LHCN-M2 (cell line): ENCODE measurements around the gene TNFRSF9. TPM values are rescaled to one million over a fixed set of nuclear protein-coding genes. Genes with fewer than 3 reads are reported as not detected.

ENCODE experiments used
- DNase-seq: peaks from one replicate; pipeline ENCODE4 v3.0.0-alpha.2; 2012; ENCODE audit warnings: low read depth
- total RNA-seq: library from RNA; depleted of rRNA; stranded (reverse); fragments of >200 nt; gene quantifications from 2 replicates; pipeline ENCODE4 v1.2.3, GENCODE V29; 2014; rRNA removed

Gene TNFRSF9
- total RNA-seq, 1 experiment from 2014 or later: 0.06 TPM

DNA sequence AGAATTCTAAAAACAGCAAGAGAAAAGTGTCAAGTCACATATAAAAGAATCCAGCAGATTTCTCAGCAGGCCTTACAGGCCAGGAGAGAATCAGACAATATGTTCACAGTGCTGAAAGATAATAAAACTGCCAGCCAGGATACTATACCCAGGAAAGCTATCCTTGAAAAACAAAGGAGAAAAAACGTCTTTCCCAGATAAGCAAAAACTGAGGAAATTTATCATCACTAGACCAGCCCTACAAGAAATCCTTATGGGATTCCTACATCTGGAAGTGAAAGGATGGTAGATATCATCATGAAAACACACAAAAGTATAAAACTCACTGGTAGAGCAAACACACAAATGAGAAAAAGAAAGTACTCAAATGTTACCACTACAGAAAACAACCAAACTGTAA, 62.6 kb downstream of the TNFRSF9 start:
- no peak for DNase-seq

DNA sequence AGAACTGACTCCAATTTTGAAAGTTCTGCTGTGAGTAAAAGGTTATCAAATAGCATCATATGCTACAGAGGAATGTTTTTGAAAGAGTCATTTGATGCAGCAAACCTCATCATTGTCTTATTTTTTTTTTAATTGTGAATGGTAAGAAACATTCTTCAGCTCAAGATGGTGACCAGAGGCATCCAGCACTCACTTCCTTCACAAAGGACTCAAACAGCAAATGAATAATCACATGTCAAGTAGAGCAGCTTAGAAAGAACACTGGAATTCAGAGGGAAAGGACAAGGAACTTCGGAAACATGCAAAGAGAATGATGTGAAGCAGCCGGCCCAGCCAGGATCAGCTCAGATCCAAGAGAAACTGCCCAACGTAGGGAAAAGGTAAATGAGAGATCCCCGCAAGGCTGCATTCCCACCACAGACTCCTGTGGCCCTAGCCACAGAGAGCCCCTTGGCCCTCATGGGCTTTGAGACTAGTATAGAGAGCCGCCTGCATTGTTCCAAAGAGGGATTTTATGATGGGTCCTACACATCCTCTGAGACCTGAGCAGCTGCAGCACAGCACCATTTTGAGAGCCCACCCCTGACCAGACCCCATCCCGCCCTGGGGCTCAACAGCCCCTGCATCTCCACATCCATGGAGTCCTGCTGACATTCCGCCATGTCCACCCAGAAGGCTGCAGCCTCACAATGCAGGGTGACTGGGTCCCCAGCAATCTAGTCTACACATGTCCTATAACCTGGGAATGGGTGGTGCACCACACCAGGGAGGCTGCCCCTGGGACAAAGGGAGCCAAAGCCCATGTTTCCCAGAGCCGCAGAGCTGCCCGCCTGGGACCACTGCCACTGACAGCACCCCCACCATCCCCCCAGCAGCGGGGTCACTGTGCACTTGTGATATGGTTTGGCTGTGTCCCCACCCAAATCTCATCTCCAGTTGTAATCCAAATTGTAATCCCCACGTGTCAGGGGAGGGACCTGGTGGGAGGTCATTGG, 66.5 kb downstream of the TNFRSF9 start:
- DNase-seq: no peak

DNA sequence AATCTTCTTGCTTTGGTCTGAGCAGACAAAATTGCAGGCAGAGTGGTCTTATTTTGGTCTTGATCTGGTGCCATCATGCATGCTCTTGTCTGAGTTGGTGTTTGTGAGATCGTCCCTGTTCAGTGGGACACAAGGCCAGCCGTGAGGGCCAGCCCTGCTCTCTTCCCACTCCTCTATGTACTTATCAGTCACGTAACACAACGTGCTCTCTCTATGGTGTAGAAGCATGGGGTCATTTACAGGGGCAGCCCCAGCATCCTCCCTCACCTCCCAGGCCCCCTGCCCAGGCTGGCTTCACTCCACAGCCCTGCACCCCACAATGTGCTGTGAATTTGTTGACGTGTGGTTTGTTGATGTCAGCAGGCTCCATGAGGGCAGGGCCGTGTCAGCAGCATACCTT, 69.5 kb downstream of the TNFRSF9 start:
- DNase-seq: no peak

DNA sequence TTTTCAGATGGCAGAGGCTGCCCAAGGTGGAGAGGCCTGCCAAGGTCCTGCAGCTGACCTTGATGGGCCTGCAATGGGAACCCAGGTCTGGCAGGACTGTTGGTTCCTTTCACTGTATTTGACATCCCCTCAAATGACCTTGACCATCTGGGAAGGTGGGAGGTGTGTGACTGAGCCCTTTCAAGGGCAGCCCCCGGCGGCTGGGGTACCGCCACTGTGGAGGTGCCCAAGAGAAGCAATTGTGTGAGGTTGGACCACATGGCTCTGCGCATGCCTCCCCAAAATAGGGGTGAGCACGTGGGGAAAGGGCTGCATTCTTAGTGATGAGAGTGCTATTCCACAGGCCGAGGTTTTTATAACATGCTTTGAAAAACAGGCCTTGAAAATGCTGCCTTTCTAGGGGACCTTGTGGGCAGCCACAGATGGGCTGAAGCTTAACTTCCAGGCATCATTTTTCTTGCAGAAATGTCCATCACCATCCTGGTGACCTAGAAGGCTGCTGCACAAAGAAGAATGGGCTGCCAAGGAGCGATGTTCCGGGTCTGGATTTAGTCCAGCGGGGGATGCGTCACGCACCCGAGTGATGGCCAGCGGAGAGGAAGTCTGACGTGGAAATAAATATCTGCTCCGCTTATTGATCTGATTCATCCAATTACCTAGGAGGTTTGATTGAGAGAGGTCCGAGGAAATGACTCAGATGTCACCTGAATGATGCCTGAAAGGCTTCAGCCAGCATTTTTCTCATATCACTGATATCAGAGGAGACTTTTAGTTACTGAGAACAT, 71.3 kb downstream of the TNFRSF9 start:
- DNase-seq: no peak

DNA sequence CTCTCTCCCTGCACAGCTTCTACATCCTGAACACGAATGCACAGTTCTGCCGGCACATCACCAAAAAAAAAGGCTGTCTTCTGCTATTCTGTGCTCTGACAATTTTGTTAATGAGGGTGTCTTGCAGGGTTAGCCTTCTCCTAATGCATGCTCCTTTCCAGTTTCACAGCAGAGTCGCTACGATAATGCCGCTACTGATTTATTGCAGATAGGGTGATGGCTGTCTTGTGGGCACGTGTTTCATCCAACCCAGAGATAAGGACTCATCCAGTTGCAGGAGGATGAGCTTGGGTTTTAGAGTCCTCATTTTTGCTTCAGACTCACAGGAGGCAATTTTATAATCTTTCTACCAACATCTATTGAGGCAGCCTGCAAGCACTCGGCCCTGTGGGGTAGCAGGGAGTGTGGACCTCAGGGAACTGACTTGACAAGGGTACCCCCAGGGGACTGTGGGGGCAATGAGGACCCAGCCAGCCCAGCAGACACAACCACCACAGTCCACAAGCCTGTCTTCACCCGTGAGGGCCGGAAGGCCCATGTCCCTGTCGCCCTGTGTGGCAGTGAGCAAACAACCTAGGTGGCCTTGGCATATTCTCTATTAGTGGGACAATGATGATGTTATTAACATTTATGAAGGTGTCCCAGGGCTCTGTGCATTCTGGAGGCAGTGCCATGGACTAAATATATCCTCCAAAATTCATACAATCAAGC, 72.4 kb downstream of the TNFRSF9 start:
- no peak for DNase-seq

DNA sequence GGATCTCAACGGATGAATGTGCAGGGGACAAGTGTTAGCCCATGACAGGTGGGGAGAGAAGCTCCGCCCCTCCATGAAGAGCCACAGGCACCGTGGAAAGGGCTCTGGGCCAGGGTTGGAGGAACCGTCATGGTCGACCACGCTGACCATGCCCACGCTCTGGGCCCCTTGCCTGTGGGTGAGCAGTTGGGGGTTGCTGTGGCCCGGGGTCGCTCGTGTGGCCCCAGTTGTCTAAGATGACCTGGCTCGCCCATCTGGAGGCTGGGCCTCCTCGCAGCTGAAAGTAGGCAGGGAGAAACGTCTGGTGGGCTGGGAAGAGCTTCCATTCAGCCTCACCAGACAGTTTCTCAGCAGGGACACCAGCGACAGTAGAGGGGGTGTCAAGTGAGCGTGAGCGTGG, 74.7 kb downstream of the TNFRSF9 start:
- DNase-seq: no peak

Other genes with a start within 250 kb of the TNFRSF9 start
- 161 and 225 TPM in 2 replicates for gene VAMP3, start 169.5 kb downstream of the TNFRSF9 start, total RNA-seq
- gene PER3, start 156.5 kb downstream of the TNFRSF9 start, total RNA-seq: 2.5 and 3.1 TPM in 2 replicates
- gene UTS2, start 87.8 kb downstream of the TNFRSF9 start, total RNA-seq: not detected in 2 replicates
- 257 and 295 TPM in 2 replicates for gene PARK7, start 20.9 kb upstream of the TNFRSF9 start, total RNA-seq
- 313 and 316 TPM in 2 replicates for gene ERRFI1, start 85.5 kb upstream of the TNFRSF9 start, total RNA-seq